ENCODE data around the gene NRSN2.
A peak's percentile ranks its signal among the peaks of the same experiment; 100 is the strongest.
"Not testable (repeated sequence)": the region's sequence is repeated elsewhere in the genome, so short reads cannot be mapped to it uniquely, and the experiment has no call there.

The NRSN2 gene

DNA sequence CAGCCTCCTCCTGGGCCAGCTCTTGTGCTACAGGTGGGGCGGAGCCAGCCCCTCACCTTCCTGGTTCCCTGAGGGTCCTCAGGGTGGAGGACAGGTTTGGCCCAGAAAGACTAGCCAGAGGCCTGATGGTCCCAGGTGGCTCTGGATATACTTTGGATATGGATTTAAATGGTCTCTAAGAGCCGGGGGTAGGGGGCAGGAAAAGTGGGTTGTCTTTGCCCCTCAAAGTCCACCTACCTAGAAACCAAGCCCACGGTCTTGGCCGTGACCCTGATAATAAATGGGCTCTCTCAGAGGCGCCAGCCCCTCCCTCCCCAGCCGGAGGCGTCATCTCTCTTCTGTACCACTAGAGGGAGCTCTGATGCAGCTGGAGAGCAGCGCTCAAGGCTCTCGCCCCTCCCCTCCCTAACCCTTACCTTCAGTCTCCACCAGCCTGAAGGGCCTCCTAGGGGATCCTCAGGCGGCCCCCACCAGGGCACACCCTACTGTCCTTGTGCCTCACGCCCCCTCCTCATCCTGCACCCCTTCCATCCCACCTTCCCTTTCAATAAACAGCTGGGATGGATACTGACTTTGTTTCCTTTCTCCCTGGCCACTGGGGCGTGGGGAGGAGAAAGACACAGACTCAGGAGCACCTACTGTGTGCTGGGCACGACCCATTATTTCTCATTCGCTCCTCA lies 7.5 kb downstream of the NRSN2 start:
- DNase-seq: peak; percentile 67

DNA sequence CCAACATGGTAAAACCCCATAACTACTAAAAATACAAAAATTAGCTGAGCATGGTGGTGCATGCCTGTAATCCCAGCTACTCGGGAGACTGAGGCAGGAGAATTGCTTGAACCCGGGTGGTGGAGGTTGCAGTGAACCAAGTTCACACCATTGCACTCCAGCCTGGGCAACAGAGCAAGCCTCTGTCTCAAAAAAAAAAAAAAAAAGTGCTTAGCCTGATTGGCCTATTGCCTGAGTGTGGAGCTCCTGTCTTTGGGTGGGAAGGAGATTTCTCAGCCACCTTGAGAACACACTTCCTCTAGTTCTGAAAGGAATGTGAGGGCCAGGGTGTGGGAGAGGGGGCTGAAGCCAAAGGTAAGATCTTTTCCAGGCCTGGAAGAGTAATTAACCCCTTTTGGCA lies 9.2 kb downstream of the NRSN2 start:
- DNase-seq: not testable (repeated sequence)

DNA sequence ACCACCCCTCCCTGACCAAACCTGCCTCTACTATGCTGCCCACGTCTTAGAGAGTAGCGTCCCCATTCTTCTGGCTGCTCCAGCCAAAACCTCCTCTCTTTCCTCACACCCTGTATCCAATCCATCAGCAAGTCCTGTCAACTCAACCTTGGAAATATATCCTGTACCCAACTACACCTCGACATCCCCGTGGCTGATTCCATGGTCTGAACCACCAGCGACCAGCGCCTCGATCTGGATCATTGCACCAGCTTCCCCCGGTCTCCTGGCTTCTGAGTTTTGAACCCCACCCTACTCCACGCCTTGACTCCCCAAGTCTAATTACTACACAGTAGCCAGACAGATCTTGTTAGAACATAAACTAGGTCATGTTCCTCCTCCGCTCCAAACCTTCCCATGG lies 9.8 kb downstream of the NRSN2 start:
- DNase-seq: no peak

GRCh38 chr20:358891-359555 lies 12.1 kb downstream of the NRSN2 start:
- DNase-seq: no peak

- peak; percentile 75 for DNase-seq
Observed at GRCh38 chr20:361561-361960, 14.7 kb downstream of the NRSN2 start.

DNA sequence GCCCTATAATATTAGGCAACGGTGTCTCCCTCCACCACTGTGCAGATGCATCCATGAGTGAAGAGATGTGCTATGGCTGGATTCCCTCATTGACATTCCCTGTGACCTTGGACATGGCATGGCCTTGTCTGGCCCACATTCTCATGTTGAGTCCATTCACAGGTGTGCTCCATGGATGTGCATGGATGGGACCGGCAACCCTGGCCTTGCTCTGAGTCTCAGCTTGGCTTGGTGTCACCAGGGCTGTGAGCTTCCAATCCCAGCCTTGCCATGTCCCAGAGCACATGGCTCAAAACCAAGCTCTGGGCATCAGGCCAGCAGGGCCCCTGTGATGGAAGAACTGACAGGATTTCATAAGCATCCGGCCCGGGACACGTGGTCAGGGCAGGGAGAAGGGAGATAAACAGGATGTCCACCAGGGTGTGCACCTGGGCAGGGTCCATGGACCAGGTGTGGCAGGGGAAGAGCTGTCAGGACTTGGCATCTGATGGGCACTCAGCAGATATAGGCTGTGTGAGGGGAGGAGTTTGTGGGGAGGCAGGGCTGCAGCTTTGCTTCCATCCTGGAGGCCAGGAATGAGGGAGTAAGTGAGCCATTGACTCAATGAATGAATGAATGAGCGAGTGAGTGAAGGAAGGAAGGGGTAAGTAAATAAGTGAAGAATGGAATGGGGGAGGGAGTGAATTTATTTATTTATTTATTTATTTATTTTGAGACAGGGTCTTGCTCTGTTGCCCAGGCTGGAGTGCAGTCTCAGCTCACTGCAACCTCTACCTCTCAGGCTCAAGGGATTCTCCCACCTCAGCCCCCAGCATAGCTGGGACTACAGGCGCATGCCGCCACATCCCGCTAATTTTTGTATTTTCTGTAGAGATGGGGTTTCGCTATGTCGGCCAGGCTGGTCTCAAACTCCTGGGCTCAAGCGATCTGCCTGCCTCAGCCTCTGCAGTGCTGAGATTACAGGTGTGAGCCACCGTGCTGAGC lies 15.7 kb downstream of the NRSN2 start:
- DNase-seq: peak; percentile 67

GRCh38 chr20:363319-364078 lies 16.6 kb downstream of the NRSN2 start:
- no peak for DNase-seq

DNA sequence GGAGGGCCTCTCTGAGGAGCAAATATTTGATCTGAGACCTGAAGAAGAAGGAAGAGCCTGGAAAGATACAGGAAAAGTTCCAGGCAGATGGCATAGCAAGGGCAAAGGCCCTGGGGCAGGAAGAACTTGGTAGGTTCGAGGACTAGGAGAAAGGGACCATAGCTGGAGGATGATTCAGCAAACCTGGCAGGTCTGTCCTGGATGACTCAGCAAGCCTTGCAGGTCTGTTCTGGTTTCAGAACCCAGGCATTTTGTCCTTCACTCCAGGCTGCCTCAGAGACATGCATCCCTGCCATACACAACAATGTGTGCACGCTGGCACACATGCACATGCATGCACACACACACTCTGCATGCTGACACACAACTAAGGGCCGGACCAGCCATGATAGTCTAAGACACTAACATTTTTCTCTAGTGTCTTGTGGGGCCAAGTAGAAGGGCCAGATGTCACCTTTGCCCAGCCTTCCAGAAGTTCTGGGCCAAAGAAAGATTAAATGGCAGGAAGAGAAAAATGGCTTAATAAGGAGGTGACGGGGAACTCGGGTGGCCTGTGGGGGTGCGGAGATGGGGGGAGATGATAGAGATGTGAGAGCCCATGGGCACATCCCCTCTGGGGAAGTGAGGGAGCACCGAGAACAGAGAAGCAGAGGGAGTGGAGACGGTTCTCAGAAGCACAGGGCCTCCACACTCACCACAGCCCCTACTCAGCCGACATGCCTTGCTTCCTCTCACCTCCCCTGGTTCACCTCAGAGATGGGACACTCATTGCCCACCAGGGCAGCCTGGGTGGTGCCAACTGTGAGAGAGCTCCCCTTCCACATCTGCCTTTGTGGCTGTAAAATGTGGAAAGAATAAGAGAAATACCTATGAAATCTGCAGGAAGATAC lies 18.2 kb downstream of the NRSN2 start:
- no peak for DNase-seq

DNA sequence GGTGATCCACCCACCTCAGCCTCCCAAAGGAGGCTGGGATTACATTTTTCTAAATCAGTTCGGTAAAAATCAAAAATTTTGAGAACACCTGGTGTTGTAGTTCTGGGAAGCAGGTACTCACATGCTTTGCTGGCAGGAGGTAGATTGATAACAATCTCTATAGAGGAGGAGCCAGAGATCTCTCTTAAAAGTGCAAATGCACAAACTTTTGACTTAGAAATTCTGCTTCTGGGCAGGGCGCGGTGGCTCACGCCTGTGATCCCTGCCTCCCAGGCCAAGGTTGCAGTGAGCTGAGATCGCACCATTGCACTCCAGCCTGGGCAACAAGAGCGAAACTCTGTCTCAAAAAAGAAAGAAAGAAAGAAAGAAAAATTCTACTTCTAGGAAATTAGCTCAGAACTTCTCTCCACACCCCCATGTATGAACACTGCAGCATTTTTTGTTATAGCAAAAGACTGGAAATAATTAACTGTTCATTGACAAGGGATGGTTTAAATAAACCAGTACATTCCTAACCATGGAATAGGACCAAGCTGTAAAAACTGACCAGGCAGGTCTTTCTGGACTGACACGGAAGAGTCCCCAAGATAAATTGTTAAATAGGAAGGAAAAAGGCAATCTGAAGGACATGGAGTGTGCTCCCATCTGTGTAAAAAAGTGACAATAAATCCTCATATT lies 19.3 kb downstream of the NRSN2 start:
- no peak for DNase-seq

GRCh38 chr20:366719-367485 lies 20.0 kb downstream of the NRSN2 start:
- DNase-seq: no peak

- DNase-seq: no peak
Observed at GRCh38 chr20:367486-367887, 20.6 kb downstream of the NRSN2 start.

- DNase-seq: no peak
Observed at GRCh38 chr20:368915-369314, 22.0 kb downstream of the NRSN2 start.

DNA sequence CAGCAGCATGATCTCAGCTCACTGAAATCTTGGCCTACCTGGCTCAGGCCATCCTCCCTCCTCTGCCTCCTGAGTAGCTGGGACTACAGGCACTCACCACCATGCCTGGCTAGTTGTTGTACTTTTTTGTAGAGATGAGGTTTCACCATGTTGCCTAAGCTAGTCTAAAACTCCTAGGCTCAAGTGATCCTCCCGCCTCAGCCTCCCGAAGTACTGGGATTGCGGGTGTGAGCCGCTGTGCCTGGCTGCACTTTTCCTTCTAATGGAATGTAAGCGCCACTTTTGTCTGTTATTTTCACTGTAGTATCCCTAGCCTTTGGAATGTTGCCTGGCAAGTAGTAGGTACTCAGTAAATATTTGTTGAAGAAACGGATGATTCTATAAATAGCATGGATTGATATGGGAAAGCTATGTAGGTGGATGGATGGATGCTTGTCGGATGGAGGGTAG lies 23.3 kb downstream of the NRSN2 start:
- peak; percentile 74 for DNase-seq

- DNase-seq: no peak
Observed at GRCh38 chr20:370977-371754, 24.3 kb downstream of the NRSN2 start.

- no peak for DNase-seq
Observed at GRCh38 chr20:371755-372542, 25.0 kb downstream of the NRSN2 start.

DNA sequence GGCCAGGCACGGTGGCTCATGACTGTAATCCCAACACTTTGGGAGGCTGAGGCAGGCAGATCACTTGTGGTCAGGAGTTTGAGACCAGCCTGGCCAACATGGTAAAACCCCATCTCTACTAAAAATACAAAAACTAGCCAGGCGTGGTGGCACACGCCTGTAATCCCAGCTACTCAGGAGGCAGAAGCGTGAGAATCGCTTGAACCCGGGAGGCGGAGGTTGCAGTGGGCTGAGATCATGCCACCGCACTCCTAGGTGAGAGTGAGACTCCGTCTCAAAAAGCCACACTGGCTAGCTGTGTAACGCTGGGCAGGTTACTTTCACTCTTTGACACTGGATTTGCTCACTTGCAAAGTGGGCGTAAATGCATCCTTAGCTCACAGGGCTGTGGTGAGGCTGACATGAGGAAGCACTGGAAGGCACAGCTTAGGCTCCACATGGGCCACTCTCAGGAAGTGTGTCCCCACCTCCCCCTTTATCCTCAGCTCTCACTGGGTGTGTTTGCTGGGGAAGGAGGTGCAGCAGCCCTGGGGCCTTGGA lies 25.7 kb downstream of the NRSN2 start:
- not testable (repeated sequence) for DNase-seq

DNA sequence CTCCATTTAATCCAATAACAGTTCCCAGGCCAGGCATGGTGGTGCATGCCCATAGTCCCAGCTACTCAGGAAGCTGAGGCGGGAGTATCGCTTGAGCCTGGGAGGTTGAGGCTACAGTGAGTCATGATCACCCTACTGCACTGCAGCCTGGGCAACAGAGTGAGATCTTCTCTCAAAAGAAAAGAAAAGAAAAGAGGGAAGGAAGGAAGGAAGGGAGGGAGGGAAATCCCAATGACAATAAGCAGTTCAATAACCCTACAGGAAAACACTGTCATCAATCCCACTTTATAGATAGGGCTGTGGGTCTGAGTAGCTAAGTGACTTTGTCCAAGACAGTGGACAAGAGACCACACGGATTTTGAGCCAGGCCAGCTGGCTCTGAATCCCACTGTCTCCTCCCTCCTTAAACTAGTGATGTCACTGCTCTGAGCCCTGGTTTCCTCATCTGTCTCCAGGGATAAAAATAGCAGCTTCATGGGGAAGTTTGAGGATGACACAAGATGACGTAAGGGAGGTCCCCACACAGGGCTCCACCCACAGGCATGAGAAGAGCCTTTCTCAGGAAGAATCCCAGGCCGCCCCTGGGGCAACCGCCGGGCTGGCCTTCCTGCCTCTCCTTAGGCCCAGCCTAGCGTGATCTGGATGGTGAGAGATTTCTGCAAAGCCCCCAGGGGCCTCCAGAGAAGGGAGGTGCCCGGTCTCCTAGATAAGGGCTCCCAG lies 26.4 kb downstream of the NRSN2 start:
- DNase-seq: no peak
